Colonic mucosa (tissue), 4 donors: ENCODE results near the gene ABCA4. TPM values are rescaled to one million over a fixed set of nuclear protein-coding genes. Genes with fewer than 3 reads are reported as not detected.

Source experiments
- DNase-seq: peaks from one replicate; pipeline ENCODE4 v3.0.0-alpha.2; 2020
- H3K27ac ChIP-seq: fragments of 200-600 bp; one replicate; pipeline ENCODE4 v1.8.0; 2021
- H3K27me3 ChIP-seq: fragments of 200-600 bp; one replicate; pipeline ENCODE4 v1.8.0; 2021
- H3K36me3 ChIP-seq: fragments of 200-600 bp; one replicate; pipeline ENCODE4 v1.8.0; 2021
- H3K4me1 ChIP-seq: fragments of 200-600 bp; one replicate; pipeline ENCODE4 v1.8.0; 2021; ENCODE audit warnings: mild to moderate bottlenecking
- H3K4me3 ChIP-seq: fragments of 200-600 bp; one replicate; pipeline ENCODE4 v1.8.0; 2021
- H3K9ac ChIP-seq, 2 donors: one replicate each; pipeline ENCODE4 v1.7.0; 2013; ENCODE audit warnings: control low read depth in 2 of 2, low read depth in 2 of 2, low read length in 2 of 2
- H3K9me3 ChIP-seq: fragments of 200-600 bp; one replicate; pipeline ENCODE4 v1.8.0; 2021
- intact Hi-C: fragments of 100-400 bp; cut with DNase I; formaldehyde crosslinking; loops from one replicate; pipeline ENCODE4 v1.14.1; 2022
- total RNA-seq, 2 donors: library from RNA; stranded (reverse); fragmentation: NEBNext Ultra II Directional in 1 of 2; extraction: Animal tissue kit (Norgen Biotek cat#: 25700) in 1 of 2; gene quantifications; one replicate each; pipeline ENCODE4 v1.2.1, GENCODE V29; 2021
- TF ChIP-seq, protein P1 (sequence below): fragments of 200-600 bp; IDR thresholded peaks from one replicate; pipeline ENCODE4 v1.8.0; 2022; ENCODE audit warnings: antibody characterized with exemption, mild to moderate bottlenecking
- donor health status: healthy.
- donor health status: DM: no; HTN: no; CAD: no.
- donor health status: DM: no; HTN: no; CAD: no.

ABCA4 gene
- total RNA-seq, 2 donors from 2014 or later = 0.02 to 0.27 TPM

DNA sequence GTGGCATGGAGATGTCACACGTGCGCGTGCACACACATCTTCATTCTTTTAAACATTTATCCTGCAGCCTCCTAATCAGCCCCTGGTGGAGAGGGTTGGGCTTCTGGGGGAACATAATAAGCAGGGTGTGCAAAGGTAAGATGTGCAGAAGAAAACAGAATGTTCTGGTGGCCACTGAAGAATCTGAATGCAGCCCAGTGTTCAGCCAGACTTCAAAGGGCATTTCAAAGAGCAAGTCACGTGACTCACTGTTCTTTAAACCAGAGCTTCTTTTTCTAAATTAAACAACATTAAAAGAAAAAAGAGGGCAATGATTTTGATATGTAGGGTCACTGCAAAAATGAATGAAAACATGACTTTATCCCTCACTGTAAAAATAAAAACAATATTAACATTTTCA, 89.8 kb downstream of the ABCA4 start:
- no peaks in the 10 kb centered on the region for H3K9me3 ChIP-seq
- H3K4me3 ChIP-seq = no peak overlapping the region
- H3K9ac ChIP-seq = no peak overlapping the region
- TF ChIP-seq, protein P1, sequence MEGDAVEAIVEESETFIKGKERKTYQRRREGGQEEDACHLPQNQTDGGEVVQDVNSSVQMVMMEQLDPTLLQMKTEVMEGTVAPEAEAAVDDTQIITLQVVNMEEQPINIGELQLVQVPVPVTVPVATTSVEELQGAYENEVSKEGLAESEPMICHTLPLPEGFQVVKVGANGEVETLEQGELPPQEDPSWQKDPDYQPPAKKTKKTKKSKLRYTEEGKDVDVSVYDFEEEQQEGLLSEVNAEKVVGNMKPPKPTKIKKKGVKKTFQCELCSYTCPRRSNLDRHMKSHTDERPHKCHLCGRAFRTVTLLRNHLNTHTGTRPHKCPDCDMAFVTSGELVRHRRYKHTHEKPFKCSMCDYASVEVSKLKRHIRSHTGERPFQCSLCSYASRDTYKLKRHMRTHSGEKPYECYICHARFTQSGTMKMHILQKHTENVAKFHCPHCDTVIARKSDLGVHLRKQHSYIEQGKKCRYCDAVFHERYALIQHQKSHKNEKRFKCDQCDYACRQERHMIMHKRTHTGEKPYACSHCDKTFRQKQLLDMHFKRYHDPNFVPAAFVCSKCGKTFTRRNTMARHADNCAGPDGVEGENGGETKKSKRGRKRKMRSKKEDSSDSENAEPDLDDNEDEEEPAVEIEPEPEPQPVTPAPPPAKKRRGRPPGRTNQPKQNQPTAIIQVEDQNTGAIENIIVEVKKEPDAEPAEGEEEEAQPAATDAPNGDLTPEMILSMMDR = no peak
- no peak overlapping the region for H3K27ac ChIP-seq
- no peak for DNase-seq
- no peaks in the 10 kb centered on the region for H3K27me3 ChIP-seq
- H3K4me1 ChIP-seq = no peaks in the 10 kb centered on the region
- no peaks in the 10 kb centered on the region for H3K36me3 ChIP-seq
- intact Hi-C loops = no loop called here

DNA sequence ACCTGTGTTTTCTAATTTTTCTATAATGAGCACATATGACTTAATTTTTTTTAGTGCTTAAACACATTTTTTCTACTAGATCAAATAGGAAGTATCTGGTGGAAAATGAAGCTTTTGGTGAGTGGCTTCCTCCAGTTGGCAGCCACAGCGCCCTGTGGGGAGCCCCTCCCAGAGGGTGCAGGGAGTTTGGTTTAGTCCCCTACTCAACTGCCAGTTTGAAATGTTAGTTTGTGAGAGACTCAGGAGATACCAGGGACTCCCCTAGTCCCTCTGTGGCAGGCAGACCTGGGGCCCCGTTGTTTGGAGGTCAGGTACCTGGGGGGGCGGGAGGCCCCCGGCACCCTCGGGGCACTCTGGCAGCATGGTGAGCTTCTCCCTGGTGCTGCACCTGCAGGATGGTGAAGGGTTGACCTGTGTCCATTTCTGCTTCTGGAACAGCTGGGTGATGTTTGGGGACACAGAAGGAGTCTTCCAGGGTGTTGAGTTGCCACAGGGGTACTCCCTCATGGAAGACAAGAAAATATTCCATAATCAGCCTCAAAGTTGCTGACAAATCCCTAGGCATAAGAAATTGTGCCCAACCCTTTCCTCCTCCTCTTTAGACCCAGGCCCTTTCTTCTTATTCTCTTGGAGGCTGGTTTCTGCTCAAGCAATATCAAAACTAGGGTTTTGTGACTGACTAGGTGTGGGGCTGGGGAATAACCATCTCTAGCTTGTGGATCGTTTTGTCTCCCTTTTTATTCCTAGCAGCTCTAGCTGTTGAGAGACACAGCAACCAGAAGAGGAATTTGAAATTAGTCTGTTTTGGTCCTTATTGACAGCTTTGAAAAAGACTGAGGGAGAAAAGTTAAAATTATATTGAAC, 91.6 kb downstream of the ABCA4 start:
- TF ChIP-seq, protein P1 = no peak
- no peaks in the 10 kb centered on the region for H3K36me3 ChIP-seq
- intact Hi-C loops = loop anchor here (5.0 kb wide), 1 partner anchor 308 kb away; no protein-coding TSS in a partner anchor

DNA sequence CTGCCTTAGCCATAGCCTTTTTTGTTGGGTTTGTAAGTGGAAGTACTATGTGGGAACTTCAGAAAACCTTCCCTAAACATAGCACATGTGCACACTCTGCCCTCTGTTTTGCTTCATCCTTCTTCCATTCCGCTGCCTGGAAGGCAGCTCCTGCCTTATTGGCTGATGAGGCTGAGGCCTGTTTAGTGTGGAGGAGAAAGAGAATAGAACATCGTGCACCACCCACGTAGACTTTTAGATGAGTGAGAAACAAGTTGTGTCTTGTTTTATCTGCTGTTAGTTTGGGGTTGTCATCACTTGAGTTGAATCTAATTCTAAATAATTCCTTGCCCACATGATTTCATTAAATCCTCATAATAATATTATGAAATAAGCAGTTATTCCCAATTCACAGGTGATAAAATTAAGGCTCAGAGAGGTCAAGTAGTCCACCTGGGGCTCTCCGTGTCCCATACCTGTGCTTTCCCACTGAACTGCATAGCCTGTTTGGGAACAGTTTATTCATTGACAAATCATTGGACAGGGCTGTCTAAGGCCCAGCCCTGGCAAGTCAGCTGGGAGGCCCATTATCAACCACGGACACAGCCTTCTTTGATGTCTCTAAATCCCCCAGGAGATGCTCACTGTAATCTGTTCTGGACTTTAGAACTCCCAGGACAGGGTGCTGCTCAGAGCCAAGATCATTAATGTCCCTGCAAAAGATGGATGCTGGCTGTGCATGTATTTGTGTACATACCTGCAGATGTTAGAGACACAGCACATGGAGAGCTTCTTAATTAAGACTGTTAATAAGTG, 93.0 kb downstream of the ABCA4 start:
- H3K27me3 ChIP-seq = no peaks in the 10 kb centered on the region
- intact Hi-C loops = loop anchor here (5.0 kb wide), 1 partner anchor 309 kb away; no protein-coding TSS in a partner anchor
- H3K27ac ChIP-seq = no peak overlapping the region
- TF ChIP-seq, protein P1 = no peak
- H3K9me3 ChIP-seq = no peaks in the 10 kb centered on the region
- no peak overlapping the region for H3K4me3 ChIP-seq
- no peaks in the 10 kb centered on the region for H3K4me1 ChIP-seq
- no peak overlapping the region for H3K9ac ChIP-seq
- no peak for DNase-seq
- H3K36me3 ChIP-seq = no peaks in the 10 kb centered on the region

More for the DNA sequence above, 91.6 kb downstream of the ABCA4 start:
- no peaks in the 10 kb centered on the region for H3K27me3 ChIP-seq
- DNase-seq = no peak
- H3K9ac ChIP-seq = no peak overlapping the region
- H3K4me3 ChIP-seq = no peak overlapping the region
- no peaks in the 10 kb centered on the region for H3K9me3 ChIP-seq
- no peak overlapping the region for H3K27ac ChIP-seq
- no peaks in the 10 kb centered on the region for H3K4me1 ChIP-seq

DNA sequence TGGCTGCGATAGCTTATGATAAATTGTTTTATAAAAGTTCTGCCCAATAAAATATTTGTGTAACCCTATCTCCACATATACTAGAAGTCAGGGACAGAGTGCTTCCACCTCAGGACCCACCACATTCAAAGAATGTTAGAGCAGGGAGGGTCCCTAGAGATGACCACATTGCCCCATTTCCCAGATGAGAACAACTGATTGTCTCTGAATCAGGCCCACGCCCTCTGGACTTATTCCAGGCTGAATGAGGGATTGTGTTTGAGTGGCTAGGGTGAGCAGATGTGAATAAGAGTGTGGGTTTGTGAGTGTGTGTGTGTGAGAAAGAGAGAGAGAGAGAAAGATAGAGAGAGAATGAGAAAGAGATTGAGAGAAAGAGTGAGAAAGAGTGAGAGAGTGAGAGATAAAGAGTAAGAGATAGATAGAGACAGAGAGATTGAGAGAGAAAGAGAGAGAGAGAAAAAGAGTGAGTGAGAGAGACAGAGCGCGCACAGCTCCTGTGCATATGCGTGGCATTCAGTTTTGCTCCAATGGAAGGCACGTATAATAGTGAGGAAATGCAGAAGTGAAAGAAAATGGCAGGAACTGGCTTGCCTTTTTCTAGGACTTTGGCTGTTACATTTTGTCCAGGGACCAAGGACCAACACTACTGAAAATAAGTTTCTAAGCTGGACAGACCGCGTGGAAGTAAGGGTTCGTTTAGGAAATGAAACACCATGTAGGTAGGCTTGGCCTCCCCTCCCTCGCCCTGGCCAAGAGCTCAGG, 94.1 kb downstream of the ABCA4 start:
- Histone ChIP-seq H3K4me1 (no peaks in the 10 kb centered on the region), H3K27me3 (no peaks in the 10 kb centered on the region), H3K4me3 (no peak overlapping the region), H3K36me3 (no peaks in the 10 kb centered on the region), H3K27ac (no peak overlapping the region), H3K9me3 (no peaks in the 10 kb centered on the region), H3K9ac (no peak overlapping the region)
- no peak for DNase-seq
- intact Hi-C loops = loop anchor here (5.0 kb wide), 1 partner anchor 311 kb away; no protein-coding TSS in a partner anchor
- TF ChIP-seq, protein P1 = no peak
